ENCODE measurements around the gene FGD6.

Gene FGD6

DNA sequence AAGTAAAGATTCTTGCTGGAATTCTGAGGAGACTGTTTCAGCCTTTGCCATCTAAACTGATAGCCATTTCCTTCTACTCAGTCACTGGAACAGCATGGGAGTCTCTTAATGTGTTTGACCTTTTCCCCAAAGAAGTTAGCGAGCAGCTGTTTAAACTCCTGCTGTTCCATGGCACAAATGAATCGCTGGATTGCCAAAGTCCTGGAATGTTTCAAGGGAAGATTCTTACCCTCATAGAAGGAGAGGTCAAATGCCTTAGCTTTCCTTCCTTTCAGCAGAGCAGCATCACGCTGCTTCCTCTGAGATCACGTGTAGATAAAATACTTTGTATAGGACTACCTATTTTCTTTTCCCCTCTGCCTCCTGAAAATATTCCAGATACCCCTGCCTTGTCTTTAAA, 133.3 kb downstream of the FGD6 start:
- H3K36me3 ChIP-seq (ENCODE audit: control insufficient read depth, insufficient read depth, low read length), result no peaks in the 10 kb centered on the region
- no peaks in the 10 kb centered on the region for H3K27me3 ChIP-seq (replicated peaks; ENCODE audit: control insufficient read depth, insufficient read depth, low read length)
- TF ChIP-seq, protein P1, sequence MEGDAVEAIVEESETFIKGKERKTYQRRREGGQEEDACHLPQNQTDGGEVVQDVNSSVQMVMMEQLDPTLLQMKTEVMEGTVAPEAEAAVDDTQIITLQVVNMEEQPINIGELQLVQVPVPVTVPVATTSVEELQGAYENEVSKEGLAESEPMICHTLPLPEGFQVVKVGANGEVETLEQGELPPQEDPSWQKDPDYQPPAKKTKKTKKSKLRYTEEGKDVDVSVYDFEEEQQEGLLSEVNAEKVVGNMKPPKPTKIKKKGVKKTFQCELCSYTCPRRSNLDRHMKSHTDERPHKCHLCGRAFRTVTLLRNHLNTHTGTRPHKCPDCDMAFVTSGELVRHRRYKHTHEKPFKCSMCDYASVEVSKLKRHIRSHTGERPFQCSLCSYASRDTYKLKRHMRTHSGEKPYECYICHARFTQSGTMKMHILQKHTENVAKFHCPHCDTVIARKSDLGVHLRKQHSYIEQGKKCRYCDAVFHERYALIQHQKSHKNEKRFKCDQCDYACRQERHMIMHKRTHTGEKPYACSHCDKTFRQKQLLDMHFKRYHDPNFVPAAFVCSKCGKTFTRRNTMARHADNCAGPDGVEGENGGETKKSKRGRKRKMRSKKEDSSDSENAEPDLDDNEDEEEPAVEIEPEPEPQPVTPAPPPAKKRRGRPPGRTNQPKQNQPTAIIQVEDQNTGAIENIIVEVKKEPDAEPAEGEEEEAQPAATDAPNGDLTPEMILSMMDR (IDR thresholded peaks at IDR 0.05; ENCODE audit: insufficient read depth, low read length, poor library complexity, severe bottlenecking), result no peak
- no peak for DNase-seq (ENCODE audit: extremely low read depth, insufficient read length)
- H3K4me3 ChIP-seq (replicated peaks; ENCODE audit: low read depth, low read length), result no peak overlapping the region

DNA sequence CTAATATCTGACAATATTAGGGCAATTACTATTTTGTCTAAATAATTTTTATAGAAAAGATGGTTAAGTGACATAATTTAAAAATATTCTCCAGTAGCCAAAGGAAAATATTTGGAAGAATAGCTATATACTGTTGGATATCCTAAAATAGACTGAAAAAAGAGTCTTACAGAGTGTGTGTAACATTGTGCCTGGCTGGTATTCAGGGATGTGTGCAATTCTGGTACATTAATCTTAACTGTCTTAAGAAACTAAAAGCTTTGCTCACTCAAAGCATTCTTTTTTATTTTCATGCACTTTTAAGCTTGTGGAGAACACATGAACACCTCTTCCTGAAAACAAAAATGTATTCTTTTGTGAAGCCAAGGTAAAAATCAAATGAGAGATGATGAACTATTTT, 133.8 kb downstream of the FGD6 start:
- TF ChIP-seq, protein P1 (IDR thresholded peaks at IDR 0.05; ENCODE audit: insufficient read depth, low read length, poor library complexity, severe bottlenecking), result no peak
- no peaks in the 10 kb centered on the region for H3K27me3 ChIP-seq (replicated peaks; ENCODE audit: control insufficient read depth, insufficient read depth, low read length)
- no peak overlapping the region for H3K4me3 ChIP-seq (replicated peaks; ENCODE audit: low read depth, low read length)
- H3K36me3 ChIP-seq (ENCODE audit: control insufficient read depth, insufficient read depth, low read length), result no peaks in the 10 kb centered on the region
- DNase-seq (ENCODE audit: extremely low read depth, insufficient read length), result no peak

DNA sequence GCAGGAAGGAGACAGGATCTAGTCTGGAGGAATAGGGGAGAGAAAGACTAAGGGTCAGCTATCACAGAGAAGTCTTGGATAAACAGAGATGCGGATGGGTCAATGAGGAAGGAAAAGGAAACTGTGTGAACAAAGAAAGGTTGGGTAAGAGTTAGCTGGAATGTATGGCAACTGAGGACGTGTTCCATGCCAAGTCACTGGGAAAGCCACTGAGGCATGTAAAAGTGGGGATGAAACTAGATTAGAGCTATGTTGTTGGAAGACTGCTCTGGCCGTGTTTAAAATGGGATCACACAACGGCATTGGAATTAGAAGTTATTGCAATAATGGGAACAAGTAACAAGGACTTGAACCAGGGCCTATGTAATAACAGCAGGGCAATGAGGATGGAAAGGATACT, 139.9 kb downstream of the FGD6 start:
- Histone ChIP-seq H3K4me3 (replicated peaks; ENCODE audit: low read depth, low read length) (no peak overlapping the region), H3K36me3 (ENCODE audit: control insufficient read depth, insufficient read depth, low read length) (no peaks in the 10 kb centered on the region), H3K27me3 (replicated peaks; ENCODE audit: control insufficient read depth, insufficient read depth, low read length) (no peaks in the 10 kb centered on the region)
- TF ChIP-seq, protein P1 (IDR thresholded peaks at IDR 0.05; ENCODE audit: insufficient read depth, low read length, poor library complexity, severe bottlenecking), result no peak
- no peak for DNase-seq (ENCODE audit: extremely low read depth, insufficient read length)

DNA sequence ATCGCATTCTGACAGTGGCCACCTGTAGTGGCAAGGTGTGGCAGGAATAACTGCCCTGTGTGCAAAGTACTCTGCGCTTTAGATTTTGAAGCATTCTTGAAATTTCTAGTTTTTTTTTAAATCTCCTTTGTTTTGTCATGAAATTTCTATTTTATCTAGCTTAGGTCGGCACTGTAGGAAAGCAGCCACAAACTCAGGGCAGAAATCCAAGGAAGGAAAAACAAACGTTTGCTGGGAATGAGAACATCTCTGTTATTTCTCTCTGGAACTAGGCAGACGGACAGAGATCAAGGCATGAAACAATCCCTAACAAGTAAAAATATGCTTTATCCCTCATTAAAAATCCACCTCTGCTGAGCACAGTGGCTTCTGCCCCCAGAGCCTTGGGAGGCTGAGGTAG, 142.5 kb downstream of the FGD6 start:
- no peak overlapping the region for H3K4me3 ChIP-seq (replicated peaks; ENCODE audit: low read depth, low read length)
- H3K27me3 ChIP-seq (replicated peaks; ENCODE audit: control insufficient read depth, insufficient read depth, low read length), result no peaks in the 10 kb centered on the region
- TF ChIP-seq, protein P1 (IDR thresholded peaks at IDR 0.05; ENCODE audit: insufficient read depth, low read length, poor library complexity, severe bottlenecking), result no peak
- DNase-seq (ENCODE audit: extremely low read depth, insufficient read length), result no peak
- H3K36me3 ChIP-seq (ENCODE audit: control insufficient read depth, insufficient read depth, low read length), result no peaks in the 10 kb centered on the region

DNA sequence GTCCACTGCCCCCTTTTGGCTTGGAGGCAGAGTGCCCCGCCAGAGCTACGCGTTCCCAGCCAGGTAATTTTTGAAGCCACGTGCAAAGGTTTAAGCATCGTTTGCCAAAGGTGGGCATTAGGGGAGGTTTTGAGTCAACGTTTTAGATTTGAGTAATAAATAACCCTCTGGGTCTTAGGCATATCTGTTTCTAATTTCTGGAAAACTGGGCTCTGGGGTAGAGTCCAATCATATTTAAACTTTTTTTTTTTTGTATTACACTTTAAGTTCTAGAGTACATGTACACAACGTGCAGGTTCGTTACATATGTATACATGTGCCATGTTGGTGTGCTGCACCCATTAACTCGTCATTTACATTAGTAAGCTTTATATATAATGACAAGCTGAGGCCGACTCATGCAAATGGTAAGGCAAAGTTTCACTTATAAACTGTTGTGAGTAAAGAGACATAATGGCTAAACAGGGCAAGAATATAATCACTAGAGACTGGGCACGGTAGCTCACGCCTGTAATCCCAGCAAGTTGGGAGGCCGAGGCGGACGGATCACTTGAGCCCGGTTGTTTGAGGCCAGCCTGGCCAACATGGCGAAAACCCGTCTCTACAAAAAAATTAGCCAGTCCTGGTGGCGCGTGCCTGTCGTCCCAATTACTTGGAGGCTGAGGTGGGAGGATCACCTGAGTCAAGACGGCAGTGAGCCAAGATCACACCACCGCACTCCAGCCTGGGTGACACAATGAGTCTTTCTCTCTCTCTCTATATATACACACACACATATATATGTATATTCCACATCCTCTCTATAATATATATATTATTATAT, 143.4 kb downstream of the FGD6 start:
- H3K4me3 ChIP-seq (replicated peaks; ENCODE audit: low read depth, low read length), result no peak overlapping the region; the same call in 1 of the 2 replicates
- TF ChIP-seq, protein P1 (IDR thresholded peaks at IDR 0.05; ENCODE audit: insufficient read depth, low read length, poor library complexity, severe bottlenecking), result peak; percentile 91
- H3K27me3 ChIP-seq (replicated peaks; ENCODE audit: control insufficient read depth, insufficient read depth, low read length), result no peaks in the 10 kb centered on the region
- DNase-seq (ENCODE audit: extremely low read depth, insufficient read length), result no peak
- no peaks in the 10 kb centered on the region for H3K36me3 ChIP-seq (ENCODE audit: control insufficient read depth, insufficient read depth, low read length)
